NCI-H345 treated with DMSO at 0.1 percent for 48 hours (cell line): Measurements from ENCODE around the gene L2HGDH.

Experiments
- DNase-seq: peaks from one replicate; lab custom pipeline; 2025; ENCODE audit not compliant: unreplicated experiment; lab: John Stamatoyannopoulos, UW

Gene L2HGDH

GRCh38 chr14:50231475-50232275 lies 80.4 kb downstream of the L2HGDH start, which contains the start of gene SOS2:
TSS of gene SOS2 (minus strand) at chr14:50231578. CDS start at chr14:50231283, 295 bp downstream.
- peak; percentile 70 for DNase-seq

GRCh38 chr14:50230701-50231474 lies 81.1 kb downstream of the L2HGDH start:
- DNase-seq, result no peak

- no peak for DNase-seq
Observed at GRCh38 chr14:50230401-50230700, 81.7 kb downstream of the L2HGDH start.

- DNase-seq, result no peak
Observed at GRCh38 chr14:50229681-50230080, 82.3 kb downstream of the L2HGDH start.

GRCh38 chr14:50228313-50228712 lies 83.7 kb downstream of the L2HGDH start:
- no peak for DNase-seq

- no peak for DNase-seq
Observed at GRCh38 chr14:50225974-50226297, 86.1 kb downstream of the L2HGDH start.

GRCh38 chr14:50225067-50225973 lies 86.7 kb downstream of the L2HGDH start:
- no peak for DNase-seq

- no peak for DNase-seq
Observed at GRCh38 chr14:50222055-50222613, 89.9 kb downstream of the L2HGDH start.

GRCh38 chr14:50218501-50218900 lies 93.5 kb downstream of the L2HGDH start:
- no peak for DNase-seq

- no peak for DNase-seq
Observed at GRCh38 chr14:50215416-50215815, 96.6 kb downstream of the L2HGDH start.

- no peak for DNase-seq
Observed at GRCh38 chr14:50213795-50214194, 98.2 kb downstream of the L2HGDH start.

GRCh38 chr14:50212726-50213125 lies 99.3 kb downstream of the L2HGDH start:
- DNase-seq, result no peak

- DNase-seq, result peak; percentile 71
Observed at GRCh38 chr14:50210074-50210473, 102.0 kb downstream of the L2HGDH start.

GRCh38 chr14:50198499-50198898 lies 113.5 kb downstream of the L2HGDH start:
- DNase-seq, result no peak

- DNase-seq, result no peak
Observed at GRCh38 chr14:50191499-50191898, 120.5 kb downstream of the L2HGDH start.
